ENCODE results near the gene PPFIBP1.
"Not testable (repeated sequence)": the region's sequence is repeated elsewhere in the genome, so short reads cannot be mapped to it uniquely, and the experiment has no call there.

PPFIBP1 gene

GRCh38 chr12:27627853-27628469 lies 104.0 kb downstream of the PPFIBP1 start:
- not testable (repeated sequence) for DNase-seq (ENCODE audit: low spot score)

GRCh38 chr12:27630219-27630618 lies 106.2 kb downstream of the PPFIBP1 start:
- DNase-seq (ENCODE audit: low spot score), result not testable (repeated sequence)

GRCh38 chr12:27631365-27631764 lies 107.4 kb downstream of the PPFIBP1 start:
- no peak for DNase-seq (ENCODE audit: low spot score)

GRCh38 chr12:27631813-27632491 lies 107.9 kb downstream of the PPFIBP1 start:
- DNase-seq (ENCODE audit: low spot score), result no peak

DNA sequence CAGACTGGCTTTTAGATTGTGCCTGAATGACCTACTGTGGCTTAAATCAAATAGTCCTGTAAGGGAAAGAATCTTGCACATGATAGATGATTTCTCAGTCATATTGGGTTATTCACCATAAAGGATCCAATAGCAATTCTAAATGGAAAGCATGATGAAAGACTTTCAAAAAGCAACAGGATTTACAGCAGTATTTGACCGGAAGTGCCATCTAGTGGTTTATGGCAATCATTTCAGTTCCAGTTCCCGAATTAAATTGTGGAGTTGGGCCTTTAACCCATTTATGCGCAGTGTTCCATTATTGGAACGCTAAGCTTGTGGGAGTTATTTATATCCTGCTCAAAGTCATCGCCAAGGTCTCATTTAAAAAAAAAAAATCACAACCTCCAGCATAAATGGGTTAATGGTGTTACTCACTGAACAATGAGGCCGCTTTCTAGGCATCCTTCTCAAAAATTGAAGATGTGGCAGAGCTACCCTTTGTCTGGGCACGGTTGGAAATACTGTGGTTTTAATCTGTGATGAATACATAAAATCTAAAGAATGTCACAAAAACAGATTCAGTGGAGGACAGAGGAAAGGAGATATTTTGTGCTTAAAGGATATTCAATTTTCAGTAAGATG lies 111.5 kb downstream of the PPFIBP1 start:
- DNase-seq (ENCODE audit: low spot score), result no peak

GRCh38 chr12:27636569-27636968 lies 112.6 kb downstream of the PPFIBP1 start:
- DNase-seq (ENCODE audit: low spot score), result not testable (repeated sequence)

GRCh38 chr12:27637524-27637923 lies 113.5 kb downstream of the PPFIBP1 start:
- DNase-seq (ENCODE audit: low spot score), result no peak

GRCh38 chr12:27639265-27639664 lies 115.3 kb downstream of the PPFIBP1 start:
- DNase-seq (ENCODE audit: low spot score), result no peak

- not testable (repeated sequence) for DNase-seq (ENCODE audit: low spot score)
Observed at GRCh38 chr12:27640566-27641200, 116.7 kb downstream of the PPFIBP1 start.

GRCh38 chr12:27642361-27642760 lies 118.4 kb downstream of the PPFIBP1 start:
- not testable (repeated sequence) for DNase-seq (ENCODE audit: low spot score)

GRCh38 chr12:27642892-27643291 lies 118.9 kb downstream of the PPFIBP1 start:
- not testable (repeated sequence) for DNase-seq (ENCODE audit: low spot score)

DNA sequence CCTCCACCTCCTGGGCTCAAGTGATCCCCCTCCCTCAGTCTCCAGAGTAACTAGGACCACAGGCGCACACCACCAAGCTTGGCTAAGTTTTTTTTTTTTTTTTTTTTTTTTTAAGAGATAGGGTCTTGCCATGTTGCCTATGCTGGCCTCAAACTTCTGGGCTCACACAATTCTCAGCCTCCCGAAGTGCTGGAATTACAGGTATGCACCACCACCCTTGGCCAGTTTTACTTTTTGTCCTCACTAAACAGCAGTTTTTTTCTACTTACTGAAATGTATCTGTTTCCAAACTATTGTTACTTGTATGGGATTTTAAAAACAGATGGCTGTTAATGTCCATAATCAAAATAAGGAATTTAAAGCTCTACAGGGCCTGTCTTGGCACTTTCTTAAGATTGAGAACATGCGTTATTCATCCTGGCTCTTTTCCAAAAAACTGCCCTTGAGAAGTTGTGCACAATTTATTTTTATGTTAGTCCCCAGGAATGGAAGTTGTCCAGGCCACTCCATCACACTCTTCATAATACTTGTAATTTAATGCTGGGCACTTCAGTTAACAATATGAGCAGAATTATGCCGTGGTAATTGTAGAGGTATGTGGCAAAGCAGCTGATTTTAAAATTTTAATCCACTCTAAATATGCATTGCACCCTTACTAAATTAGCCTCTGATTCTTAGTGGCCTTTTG lies 120.3 kb downstream of the PPFIBP1 start:
- no peak for DNase-seq (ENCODE audit: low spot score)

GRCh38 chr12:27645671-27646070 lies 121.7 kb downstream of the PPFIBP1 start:
- DNase-seq (ENCODE audit: low spot score), result no peak

DNA sequence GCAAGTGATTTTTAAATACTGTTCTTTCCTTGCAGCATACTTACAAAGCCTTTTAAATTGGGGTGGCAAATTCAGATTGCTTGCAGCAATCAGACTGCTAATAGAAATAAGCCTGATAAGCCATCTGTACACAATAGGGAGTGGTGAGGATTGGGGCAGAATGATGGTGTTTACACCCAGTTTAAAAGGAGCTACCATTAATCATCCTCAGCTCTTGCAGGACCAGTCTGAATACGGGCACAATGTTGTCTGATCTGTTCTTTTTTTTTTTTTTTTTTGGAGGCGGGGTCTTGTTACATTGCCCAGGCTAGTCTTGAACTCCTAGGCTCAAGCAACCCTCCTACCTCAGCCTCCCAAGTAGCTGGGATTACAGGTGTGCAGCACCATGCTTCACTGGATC lies 122.1 kb downstream of the PPFIBP1 start:
- DNase-seq (ENCODE audit: low spot score), result no peak

- DNase-seq (ENCODE audit: low spot score), result no peak
Observed at GRCh38 chr12:27650011-27650410, 126.0 kb downstream of the PPFIBP1 start.

DNA sequence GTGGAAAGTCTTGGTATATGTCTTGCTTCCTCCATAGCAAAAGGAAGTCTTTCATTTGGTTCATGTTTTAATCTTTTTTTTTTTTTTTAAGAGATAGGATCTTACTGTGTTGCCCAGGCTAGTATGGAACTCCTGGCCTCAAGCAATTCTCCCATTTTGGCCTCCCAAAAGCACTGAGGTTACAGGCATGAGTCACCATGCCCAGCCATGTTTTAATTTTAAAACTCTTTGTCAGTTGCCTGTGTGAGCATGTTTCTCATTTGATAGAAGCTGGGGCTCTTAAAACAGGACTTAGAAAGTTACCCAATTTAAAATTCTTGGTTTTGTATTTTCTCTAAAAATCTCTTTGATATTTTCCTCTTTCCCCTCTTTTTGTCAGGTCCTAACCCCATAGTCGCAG lies 127.2 kb downstream of the PPFIBP1 start:
- no peak for DNase-seq (ENCODE audit: low spot score)

GRCh38 chr12:27652174-27652763 lies 128.3 kb downstream of the PPFIBP1 start:
- DNase-seq (ENCODE audit: low spot score), result peak; percentile 61

DNA sequence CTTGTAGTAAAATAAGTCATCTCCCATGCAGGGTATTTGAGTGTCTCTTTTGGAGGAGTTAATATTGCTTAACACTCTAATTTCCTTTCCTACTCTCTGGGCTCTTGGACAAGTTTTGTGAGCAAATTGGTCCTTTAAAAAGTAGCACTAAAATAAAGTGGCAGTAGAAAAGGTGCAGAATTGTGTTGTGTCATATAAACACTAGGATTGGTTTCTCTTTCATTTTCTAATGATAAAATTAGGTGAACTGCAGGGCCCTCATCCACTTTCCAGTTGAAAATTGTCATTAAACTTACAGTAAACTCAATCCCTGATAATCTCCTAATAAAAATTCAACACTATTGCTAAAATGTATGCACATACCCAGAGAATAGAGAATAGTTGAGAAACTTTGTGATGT lies 129.7 kb downstream of the PPFIBP1 start:
- DNase-seq (ENCODE audit: low spot score), result no peak

DNA sequence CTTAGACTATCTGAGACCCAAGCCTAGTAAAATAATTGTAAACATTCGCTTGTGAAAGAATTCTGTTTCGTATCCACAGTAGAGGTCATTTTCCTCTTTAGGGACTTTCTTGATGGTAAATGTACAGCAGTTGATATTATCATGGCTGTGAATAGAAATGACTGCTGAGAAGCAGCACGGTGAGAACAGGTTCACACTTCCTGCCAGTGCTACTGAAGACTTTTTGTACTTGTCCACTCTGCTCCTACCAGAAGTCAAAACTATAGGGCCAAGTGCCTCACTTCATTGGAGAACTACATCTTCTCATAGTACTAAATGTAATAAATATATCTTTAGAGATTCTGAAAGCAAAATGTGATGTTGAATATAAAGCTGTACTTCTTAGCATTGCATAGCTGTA lies 131.5 kb downstream of the PPFIBP1 start:
- DNase-seq (ENCODE audit: low spot score), result not testable (repeated sequence)

DNA sequence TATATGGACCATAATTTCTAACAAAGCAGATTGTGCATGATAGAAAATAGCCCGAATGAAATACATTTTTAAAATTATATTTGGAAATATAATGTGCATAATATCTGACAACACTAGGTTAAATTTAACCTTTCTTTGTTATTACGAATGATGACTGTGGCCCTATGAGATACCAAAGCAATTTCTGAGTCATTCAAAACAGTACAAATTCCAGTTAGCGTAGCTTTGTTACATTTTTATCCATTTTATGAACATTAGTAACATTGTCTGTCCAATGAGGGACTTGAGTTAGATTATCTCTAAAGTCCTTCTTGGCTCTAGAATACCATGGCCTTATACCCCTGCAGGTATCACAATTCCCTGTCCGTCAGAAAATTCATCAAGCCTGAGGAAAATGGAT lies 133.3 kb downstream of the PPFIBP1 start:
- no peak for DNase-seq (ENCODE audit: low spot score)

- DNase-seq (ENCODE audit: low spot score), result no peak
Observed at GRCh38 chr12:27665704-27666103, 141.7 kb downstream of the PPFIBP1 start.

- no peak for DNase-seq (ENCODE audit: low spot score)
Observed at GRCh38 chr12:27666510-27666909, 142.5 kb downstream of the PPFIBP1 start.

Data from hematopoietic multipotent progenitor cell treated with erythropoietin and hydrocortisone succinate and interleukin-3 and kit ligand, for 15 days (in vitro differentiated cells).